ENCODE results near the gene SYPL2.

GRCh38 chr1:109474697-109475096, 8.4 kb downstream of the SYPL2 start:
- TF ChIP-seq GABPA (IDR thresholded peaks at IDR 0.05; ENCODE audit: low read depth), result no peak
- TF ChIP-seq CTCF (IDR thresholded peaks at IDR 0.05; ENCODE audit: insufficient read depth, low read length), result no peak
- no peak for TF ChIP-seq POLR2AphosphoS5 (IDR thresholded peaks at IDR 0.05; ENCODE audit: low read depth)
- TF ChIP-seq REST (IDR thresholded peaks at IDR 0.05; ENCODE audit: insufficient replicate concordance, low read depth), result no peak
- TF ChIP-seq SPI1 (IDR thresholded peaks at IDR 0.05; ENCODE audit: borderline replicate concordance, low read depth), result no peak
